ENCODE measurements around the gene CSTF2T. TPM values are rescaled to one million over a fixed set of nuclear protein-coding genes. Genes with fewer than 3 reads are reported as not detected.
A peak's percentile ranks its signal among the peaks of the same experiment; 100 is the strongest.

Gene CSTF2T
- total RNA-seq, 1 experiment from 2014 or later = 27.5 TPM

- TF ChIP-seq, protein P1, sequence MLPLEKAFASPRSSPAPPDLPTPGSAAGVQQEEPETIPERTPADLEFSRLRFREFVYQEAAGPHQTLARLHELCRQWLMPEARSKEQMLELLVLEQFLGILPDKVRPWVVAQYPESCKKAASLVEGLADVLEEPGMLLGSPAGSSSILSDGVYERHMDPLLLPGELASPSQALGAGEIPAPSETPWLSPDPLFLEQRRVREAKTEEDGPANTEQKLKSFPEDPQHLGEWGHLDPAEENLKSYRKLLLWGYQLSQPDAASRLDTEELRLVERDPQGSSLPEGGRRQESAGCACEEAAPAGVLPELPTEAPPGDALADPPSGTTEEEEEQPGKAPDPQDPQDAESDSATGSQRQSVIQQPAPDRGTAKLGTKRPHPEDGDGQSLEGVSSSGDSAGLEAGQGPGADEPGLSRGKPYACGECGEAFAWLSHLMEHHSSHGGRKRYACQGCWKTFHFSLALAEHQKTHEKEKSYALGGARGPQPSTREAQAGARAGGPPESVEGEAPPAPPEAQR (CRISPR knock-in tag; IDR thresholded peaks at IDR 0.05) = no peak
- TF ChIP-seq, protein P2, sequence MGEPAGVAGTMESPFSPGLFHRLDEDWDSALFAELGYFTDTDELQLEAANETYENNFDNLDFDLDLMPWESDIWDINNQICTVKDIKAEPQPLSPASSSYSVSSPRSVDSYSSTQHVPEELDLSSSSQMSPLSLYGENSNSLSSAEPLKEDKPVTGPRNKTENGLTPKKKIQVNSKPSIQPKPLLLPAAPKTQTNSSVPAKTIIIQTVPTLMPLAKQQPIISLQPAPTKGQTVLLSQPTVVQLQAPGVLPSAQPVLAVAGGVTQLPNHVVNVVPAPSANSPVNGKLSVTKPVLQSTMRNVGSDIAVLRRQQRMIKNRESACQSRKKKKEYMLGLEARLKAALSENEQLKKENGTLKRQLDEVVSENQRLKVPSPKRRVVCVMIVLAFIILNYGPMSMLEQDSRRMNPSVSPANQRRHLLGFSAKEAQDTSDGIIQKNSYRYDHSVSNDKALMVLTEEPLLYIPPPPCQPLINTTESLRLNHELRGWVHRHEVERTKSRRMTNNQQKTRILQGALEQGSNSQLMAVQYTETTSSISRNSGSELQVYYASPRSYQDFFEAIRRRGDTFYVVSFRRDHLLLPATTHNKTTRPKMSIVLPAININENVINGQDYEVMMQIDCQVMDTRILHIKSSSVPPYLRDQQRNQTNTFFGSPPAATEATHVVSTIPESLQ (CRISPR knock-in tag; IDR thresholded peaks at IDR 0.05) = no peak
- TF ChIP-seq ZNF138 (CRISPR knock-in tag; conservative IDR thresholded peaks at IDR 0.05) (no peak), KAT7 (CRISPR knock-in tag; IDR thresholded peaks at IDR 0.05; ENCODE audit: borderline replicate concordance) (no peak), GABPB1 (CRISPR knock-in tag; IDR thresholded peaks at IDR 0.05) (no peak)
Measured at GRCh38 chr10:51748959-51749358, 49.6 kb upstream of the CSTF2T start (continued).

- Mint-ChIP-seq H3K9me3 (no peaks in the 10 kb centered on the region), H3K36me3 (no peaks in the 10 kb centered on the region), H3K4me3 (no peak overlapping the region), H3K27ac (no peak overlapping the region), H3K4me1 (peaks cover 8% of the 10 kb centered on the region), H3K27me3 (ENCODE audit: low read depth) (no peaks in the 10 kb centered on the region)
- POLR2A ChIA-PET = no interaction called here
- peak; percentile 36 for ATAC-seq
- CTCF ChIA-PET = no interaction called here
- DNase-seq (ENCODE audit: low spot score) = no peak
- TF ChIP-seq, protein P3, sequence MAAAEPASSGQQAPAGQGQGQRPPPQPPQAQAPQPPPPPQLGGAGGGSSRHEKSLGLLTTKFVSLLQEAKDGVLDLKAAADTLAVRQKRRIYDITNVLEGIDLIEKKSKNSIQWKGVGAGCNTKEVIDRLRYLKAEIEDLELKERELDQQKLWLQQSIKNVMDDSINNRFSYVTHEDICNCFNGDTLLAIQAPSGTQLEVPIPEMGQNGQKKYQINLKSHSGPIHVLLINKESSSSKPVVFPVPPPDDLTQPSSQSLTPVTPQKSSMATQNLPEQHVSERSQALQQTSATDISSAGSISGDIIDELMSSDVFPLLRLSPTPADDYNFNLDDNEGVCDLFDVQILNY (CRISPR knock-in tag; IDR thresholded peaks at IDR 0.05) = no peak
- no peak for TF ChIP-seq NR1H2 (CRISPR knock-in tag; IDR thresholded peaks at IDR 0.05)
- TF ChIP-seq ARID4B (CRISPR knock-in tag; IDR thresholded peaks at IDR 0.05; ENCODE audit: borderline replicate concordance) = no peak
- TF ChIP-seq GTF2I (CRISPR knock-in tag; conservative IDR thresholded peaks at IDR 0.05) = no peak
- TF ChIP-seq, protein P4, sequence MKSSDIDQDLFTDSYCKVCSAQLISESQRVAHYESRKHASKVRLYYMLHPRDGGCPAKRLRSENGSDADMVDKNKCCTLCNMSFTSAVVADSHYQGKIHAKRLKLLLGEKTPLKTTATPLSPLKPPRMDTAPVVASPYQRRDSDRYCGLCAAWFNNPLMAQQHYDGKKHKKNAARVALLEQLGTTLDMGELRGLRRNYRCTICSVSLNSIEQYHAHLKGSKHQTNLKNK (CRISPR knock-in tag; IDR thresholded peaks at IDR 0.05) = no peak
- TF ChIP-seq ZNF671 (CRISPR knock-in tag; IDR thresholded peaks at IDR 0.05) = no peak
- TF ChIP-seq PRRX2 (CRISPR knock-in tag; IDR thresholded peaks at IDR 0.05) = no peak
- no peak for TF ChIP-seq GRHL2 (CRISPR knock-in tag; IDR thresholded peaks at IDR 0.05; ENCODE audit: insufficient replicate concordance, severe bottlenecking)
- no peak for TF ChIP-seq ZNF532 (CRISPR knock-in tag; IDR thresholded peaks at IDR 0.05; ENCODE audit: borderline replicate concordance)
- TF ChIP-seq, protein P1 (CRISPR knock-in tag; IDR thresholded peaks at IDR 0.05) = no peak
- TF ChIP-seq ZNF138 (CRISPR knock-in tag; conservative IDR thresholded peaks at IDR 0.05) = no peak
- no peak for TF ChIP-seq HMGA2 (CRISPR knock-in tag; IDR thresholded peaks at IDR 0.05)
- TF ChIP-seq ZNF121 (CRISPR knock-in tag; IDR thresholded peaks at IDR 0.05) = no peak
- TF ChIP-seq, protein P5, sequence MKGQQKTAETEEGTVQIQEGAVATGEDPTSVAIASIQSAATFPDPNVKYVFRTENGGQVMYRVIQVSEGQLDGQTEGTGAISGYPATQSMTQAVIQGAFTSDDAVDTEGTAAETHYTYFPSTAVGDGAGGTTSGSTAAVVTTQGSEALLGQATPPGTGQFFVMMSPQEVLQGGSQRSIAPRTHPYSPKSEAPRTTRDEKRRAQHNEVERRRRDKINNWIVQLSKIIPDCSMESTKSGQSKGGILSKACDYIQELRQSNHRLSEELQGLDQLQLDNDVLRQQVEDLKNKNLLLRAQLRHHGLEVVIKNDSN (CRISPR knock-in tag; IDR thresholded peaks at IDR 0.05) = no peak
- TF ChIP-seq NR3C1 (CRISPR knock-in tag; conservative IDR thresholded peaks at IDR 0.05; ENCODE audit: low read depth) = no peak
- TF ChIP-seq CDX4 (CRISPR knock-in tag; IDR thresholded peaks at IDR 0.05; ENCODE audit: borderline replicate concordance) = no peak
Measured at GRCh38 chr10:51747216-51747615, 47.8 kb upstream of the CSTF2T start.

Measured in WTC11 (cell line).